Transverse colon (tissue), 4 donors: ENCODE data around the gene DHX16. TPM values are rescaled to one million over a fixed set of nuclear protein-coding genes. Genes with fewer than 3 reads are reported as not detected.
"Not testable (repeated sequence)": the region's sequence is repeated elsewhere in the genome, so short reads cannot be mapped to it uniquely, and the experiment has no call there.

Experiments
- DNase-seq: peaks from one replicate; pipeline ENCODE4 v3.0.0-alpha.2; 2019
- H3K27ac ChIP-seq, 4 donors: fragments of 200-600 bp; sonication (generic); 2 replicates each; pipeline ENCODE4 v1.5.1; 2016 to 2018; ENCODE audit warnings: inconsistent platforms in 4 of 4
- H3K27me3 ChIP-seq: fragments of 200-600 bp; sonication (generic); 2 replicates; pipeline ENCODE4 v1.5.1; 2017; ENCODE audit warnings: inconsistent platforms
- H3K36me3 ChIP-seq, 4 donors: fragments of 200-600 bp; sonication (generic); 2 replicates each; pipeline ENCODE4 v1.5.1; 2017 to 2019; ENCODE audit warnings: inconsistent platforms in 4 of 4
- H3K4me1 ChIP-seq, 4 donors: fragments of 200-600 bp; sonication (generic); 2 replicates each; pipeline ENCODE4 v1.5.1; 2017 to 2020; ENCODE audit warnings: inconsistent platforms in 4 of 4
- H3K4me3 ChIP-seq, 4 donors: fragments of 200-600 bp; sonication (generic); 1 replicate in 1 of 4; 2 replicates in 3 of 4; pipeline versions ENCODE4 v1.5.1 to v1.6.1; 2017 to 2019; ENCODE audit warnings: inconsistent platforms in 4 of 4
- H3K9me3 ChIP-seq, 2 donors: fragments of 200-600 bp; sonication (generic); 2 replicates each; pipeline ENCODE4 v1.5.1; 2017 to 2019; ENCODE audit warnings: inconsistent platforms in 2 of 2
- CTCF ChIP-seq, 5 experiments: fragments of 200-600 bp in 3 of 5; fragments of 450-650 bp in 2 of 5; sonication (generic) in 3 of 5; IDR thresholded peaks; 1 replicate in 2 of 5; 2 replicates in 3 of 5; pipeline ENCODE4 v1.5.1; 2016 to 2017; ENCODE audit warnings: antibody characterized with exemption in 5 of 5, inconsistent platforms in 3 of 5, mild to moderate bottlenecking in 2 of 5, moderate library complexity in 1 of 5
- EP300 ChIP-seq: sonication (generic); formaldehyde crosslinking; IDR thresholded peaks from one replicate; pipeline ENCODE4 v1.6.1; 2017; ENCODE audit warnings: antibody characterized with exemption, low read depth
- POLR2A ChIP-seq: fragments of 450-650 bp; IDR thresholded peaks from one replicate; pipeline ENCODE4 v1.6.1; 2016; ENCODE audit warnings: antibody characterized with exemption, mild to moderate bottlenecking, moderate library complexity
- POLR2AphosphoS5 ChIP-seq, 3 donors: sonication (generic); formaldehyde crosslinking; IDR thresholded peaks; one replicate each; pipeline ENCODE4 v1.6.1; 2016; ENCODE audit warnings: antibody characterized with exemption in 3 of 3
- WGBS, 2 donors: methylation state at CpG; one replicate each; pipeline ENCODE4 v1.1.5; 2018; ENCODE audit warnings: low coverage in 1 of 2; 5-methylcytosine and 5-hydroxymethylcytosine counted together
- in situ Hi-C, 4 donors: fragments of 200-750 bp; cut with MboI; loops; one replicate each; pipeline versions ENCODE4 v1.15.0 to v1.15.1; 2017; ENCODE audit warnings: low sequenced_read_pairs in 3 of 4, low pct_ligation_motif_present in 1 of 4, low pct_unique_long_range_greater_than_20kb in 1 of 4
- intact Hi-C: fragments of 100-400 bp; cut with DNase I; formaldehyde crosslinking; loops from one replicate; pipeline ENCODE4 v1.15.1; 2023; ENCODE audit warnings: low total_unique reads
- total RNA-seq, 4 donors: library from RNA; depleted of rRNA; stranded (reverse); fragments of >200 nt; gene quantifications; one replicate each; pipeline ENCODE4 v1.1.0, GENCODE V29; 2016

The DHX16 gene
- total RNA-seq, 4 donors from 2014 or later, result 37.8 to 144 (median 41.3) TPM

- no peaks in the 10 kb centered on the region for H3K27me3 ChIP-seq
- no peak overlapping the region for H3K4me3 ChIP-seq
- WGBS, 2 donors, result 93 to 95% methylated on average over 13 to 34 of the region's 34 CpGs
- DNase-seq, result no peak
- TF ChIP-seq CTCF (IDR thresholded peaks at IDR 0.05) (no peak), EP300 (no peak), POLR2A (no peak), POLR2AphosphoS5 (IDR thresholded peaks at IDR 0.05) (no peak)
- in situ Hi-C loops, result no loop called here
- no peaks in the 10 kb centered on the region for H3K4me1 ChIP-seq
- H3K9me3 ChIP-seq, result no peaks in the 10 kb centered on the region
- intact Hi-C loops, result no loop called here
- peaks cover 0 to 68% (median 32%) of the 10 kb centered on the region in 4 donors for H3K36me3 ChIP-seq
- no peak overlapping the region for H3K27ac ChIP-seq
Observed at GRCh38 chr6:30664994-30665767, 7.6 kb downstream of the DHX16 start.

- WGBS, 2 donors, result 91 to 100% methylated on average over 1 to 5 of the region's 5 CpGs
- H3K36me3 ChIP-seq, result peaks cover 0 to 74% (median 37%) of the 10 kb centered on the region in 4 donors
- H3K9me3 ChIP-seq, H3K27ac ChIP-seq, intact Hi-C loops, DNase-seq, in situ Hi-C loops, H3K27me3 ChIP-seq, H3K4me3 ChIP-seq, H3K4me1 ChIP-seq: not testable (repeated sequence)
Observed at GRCh38 chr6:30657922-30658321, 14.9 kb downstream of the DHX16 start.

GRCh38 chr6:30657454-30657853 lies 15.4 kb downstream of the DHX16 start:
- Histone ChIP-seq H3K4me1 (no peaks in the 10 kb centered on the region), H3K27ac (no peak overlapping the region), H3K9me3 (no peaks in the 10 kb centered on the region), H3K36me3 (peaks cover 0 to 72% (median 37%) of the 10 kb centered on the region in 4 donors), H3K27me3 (no peaks in the 10 kb centered on the region), H3K4me3 (no peak overlapping the region)
- TF ChIP-seq CTCF (IDR thresholded peaks at IDR 0.05) (no peak), EP300 (no peak), POLR2AphosphoS5 (IDR thresholded peaks at IDR 0.05) (no peak), POLR2A (no peak)
- in situ Hi-C loops, result no loop called here
- no peak for DNase-seq
- intact Hi-C loops, result no loop called here

GRCh38 chr6:30656513-30656912 lies 16.3 kb downstream of the DHX16 start:
- in situ Hi-C loops, result no loop called here
- intact Hi-C loops, result no loop called here

More at GRCh38 chr6:30656513-30656912, 16.3 kb downstream of the DHX16 start:
- Histone ChIP-seq H3K36me3 (peaks cover 0 to 70% (median 35%) of the 10 kb centered on the region in 4 donors), H3K9me3 (no peaks in the 10 kb centered on the region), H3K4me3 (no peak overlapping the region), H3K27me3 (no peaks in the 10 kb centered on the region), H3K27ac (no peak overlapping the region), H3K4me1 (no peaks in the 10 kb centered on the region)
- 86% methylated on average over 6 of the region's 7 CpGs; no CpG with 5 or more reads in 1 of the 2 donors for WGBS, 2 donors
- TF ChIP-seq EP300 (no peak), POLR2A (no peak), POLR2AphosphoS5 (IDR thresholded peaks at IDR 0.05) (no peak), CTCF (IDR thresholded peaks at IDR 0.05) (no peak)
- no peak for DNase-seq
